Suprapubic skin (tissue), 4 donors: ENCODE results near the gene RPTOR.

Source experiments
- CTCF ChIP-seq, 2 donors: fragments of 200-600 bp in 1 of 2; fragments of 450-650 bp in 1 of 2; sonication (generic) in 1 of 2; IDR thresholded peaks; one replicate each; pipeline ENCODE4 v1.5.1; 2016 to 2019; ENCODE audit warnings: antibody characterized with exemption in 2 of 2, mild to moderate bottlenecking in 1 of 2, moderate library complexity in 1 of 2
- EP300 ChIP-seq: sonication (generic); formaldehyde crosslinking; IDR thresholded peaks from one replicate; pipeline ENCODE4 v1.6.1; 2017; ENCODE audit warnings: antibody characterized with exemption
- POLR2AphosphoS5 ChIP-seq, 3 donors: sonication (generic); formaldehyde crosslinking; IDR thresholded peaks; one replicate each; pipeline ENCODE4 v1.6.1; 2017; ENCODE audit warnings: antibody characterized with exemption in 3 of 3

GRCh38 chr17:80753685-80754345, 209.2 kb downstream of the RPTOR start:
- TF ChIP-seq CTCF (IDR thresholded peaks at IDR 0.05) = no peak
- TF ChIP-seq POLR2AphosphoS5 (IDR thresholded peaks at IDR 0.05) = no peak
- TF ChIP-seq EP300 = no peak
